ENCODE data around the gene KRTAP4-7.

DNA sequence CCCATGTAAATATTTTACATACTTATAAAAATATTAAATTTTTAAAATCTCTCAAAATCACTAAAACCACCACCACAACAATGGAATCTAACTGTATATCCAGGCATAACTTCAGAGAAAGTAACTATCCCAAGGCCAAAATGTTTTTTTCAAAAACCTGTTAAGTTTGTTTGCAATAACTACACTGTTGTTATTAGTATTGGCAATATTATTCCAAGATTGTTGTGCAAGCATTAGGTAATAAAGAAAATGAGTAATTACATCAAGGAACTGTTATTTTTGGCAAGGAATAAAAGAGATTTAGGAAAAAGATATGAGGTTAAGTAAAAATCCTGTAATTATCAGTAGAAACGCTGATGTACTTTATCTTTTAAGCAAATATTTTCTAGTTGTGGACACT lies 43.4 kb downstream of the KRTAP4-7 start:
- no peak for TF ChIP-seq KDM1A (IDR thresholded peaks at IDR 0.05; ENCODE audit: low read depth)
- TF ChIP-seq CTCF (IDR thresholded peaks at IDR 0.05), result no peak
- TF ChIP-seq BHLHE40 (IDR thresholded peaks at IDR 0.05; ENCODE audit: low read depth, low read length), result no peak
- TF ChIP-seq REST (IDR thresholded peaks at IDR 0.05), result no peak
- no peak for TF ChIP-seq USF2 (IDR thresholded peaks at IDR 0.05)
- no peak for TF ChIP-seq POLR2A (IDR thresholded peaks at IDR 0.05; ENCODE audit: low read length)
- no peak for TF ChIP-seq EP300 (IDR thresholded peaks at IDR 0.05)
